GM13977 (cell line): ENCODE results near the gene MTHFD1L.
A peak's percentile ranks its signal among the peaks of the same experiment; 100 is the strongest.

Experiments used
- DNase-seq: peaks from one replicate; pipeline ENCODE4 v3.0.0; 2012; ENCODE audit warnings: low spot score
- in situ Hi-C: fragments of 300-500 bp; cut with MboI; formaldehyde crosslinking; loops from one replicate; pipeline ENCODE4 v1.12.0; 2022; ENCODE audit warnings: low sequenced_read_pairs, low pct_unique_long_range_greater_than_20kb, mixed read lengths, inconsistent platforms; ENCODE audit not compliant: unreplicated experiment
- TF ChIP-seq, protein P1 (sequence below): IDR thresholded peaks from 2 replicates; pipeline ENCODE4 v1.5.1; 2012; ENCODE audit warnings: mild to moderate bottlenecking, control low read depth; ENCODE audit not compliant: insufficient read depth; ENCODE audit errors: extremely low read depth, missing control alignments

MTHFD1L gene

GRCh38 chr6:150878347-150879213 is 13.1 kb downstream of the MTHFD1L start:
- DNase-seq, result no peak
- in situ Hi-C loops, result no loop called here
- TF ChIP-seq, protein P1, sequence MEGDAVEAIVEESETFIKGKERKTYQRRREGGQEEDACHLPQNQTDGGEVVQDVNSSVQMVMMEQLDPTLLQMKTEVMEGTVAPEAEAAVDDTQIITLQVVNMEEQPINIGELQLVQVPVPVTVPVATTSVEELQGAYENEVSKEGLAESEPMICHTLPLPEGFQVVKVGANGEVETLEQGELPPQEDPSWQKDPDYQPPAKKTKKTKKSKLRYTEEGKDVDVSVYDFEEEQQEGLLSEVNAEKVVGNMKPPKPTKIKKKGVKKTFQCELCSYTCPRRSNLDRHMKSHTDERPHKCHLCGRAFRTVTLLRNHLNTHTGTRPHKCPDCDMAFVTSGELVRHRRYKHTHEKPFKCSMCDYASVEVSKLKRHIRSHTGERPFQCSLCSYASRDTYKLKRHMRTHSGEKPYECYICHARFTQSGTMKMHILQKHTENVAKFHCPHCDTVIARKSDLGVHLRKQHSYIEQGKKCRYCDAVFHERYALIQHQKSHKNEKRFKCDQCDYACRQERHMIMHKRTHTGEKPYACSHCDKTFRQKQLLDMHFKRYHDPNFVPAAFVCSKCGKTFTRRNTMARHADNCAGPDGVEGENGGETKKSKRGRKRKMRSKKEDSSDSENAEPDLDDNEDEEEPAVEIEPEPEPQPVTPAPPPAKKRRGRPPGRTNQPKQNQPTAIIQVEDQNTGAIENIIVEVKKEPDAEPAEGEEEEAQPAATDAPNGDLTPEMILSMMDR, result no peak

GRCh38 chr6:150880336-150880735 is 14.8 kb downstream of the MTHFD1L start:
- TF ChIP-seq, protein P1, result no peak
- in situ Hi-C loops, result no loop called here
- no peak for DNase-seq

DNA sequence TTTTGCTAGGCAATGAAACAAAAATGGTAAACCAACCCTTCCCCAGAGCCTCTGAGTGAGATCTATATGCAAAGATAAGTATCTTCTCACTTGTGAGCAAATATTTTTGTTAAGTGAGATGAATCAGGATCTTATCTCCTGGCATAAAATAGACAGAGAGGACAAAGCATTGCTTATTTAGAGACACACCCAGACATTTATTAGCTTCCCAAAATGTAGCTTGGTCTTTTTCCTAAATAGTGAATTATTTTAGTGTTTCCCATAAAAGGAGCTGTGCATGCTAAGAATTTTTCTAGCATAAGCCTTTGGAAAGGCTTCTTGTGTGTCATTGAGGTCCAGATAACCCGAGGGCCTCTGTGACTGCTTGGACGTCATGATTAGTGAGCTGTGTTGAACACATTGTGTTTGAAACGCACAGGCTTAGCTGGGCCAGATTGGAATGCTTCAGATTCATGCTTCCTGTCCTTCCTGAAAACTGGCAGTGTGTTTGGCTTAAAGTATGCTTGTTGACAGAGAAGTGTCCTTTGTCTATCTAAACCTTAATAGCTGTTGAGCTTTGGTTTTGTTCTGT is 16.5 kb downstream of the MTHFD1L start:
- TF ChIP-seq, protein P1, result no peak
- no peak for DNase-seq
- in situ Hi-C loops, result no loop called here

GRCh38 chr6:150883521-150883920 is 18.0 kb downstream of the MTHFD1L start:
- TF ChIP-seq, protein P1, result no peak
- DNase-seq, result no peak
- in situ Hi-C loops, result no loop called here

GRCh38 chr6:150886155-150886554 is 20.7 kb downstream of the MTHFD1L start:
- DNase-seq, result no peak
- TF ChIP-seq, protein P1, result no peak
- in situ Hi-C loops, result no loop called here

DNA sequence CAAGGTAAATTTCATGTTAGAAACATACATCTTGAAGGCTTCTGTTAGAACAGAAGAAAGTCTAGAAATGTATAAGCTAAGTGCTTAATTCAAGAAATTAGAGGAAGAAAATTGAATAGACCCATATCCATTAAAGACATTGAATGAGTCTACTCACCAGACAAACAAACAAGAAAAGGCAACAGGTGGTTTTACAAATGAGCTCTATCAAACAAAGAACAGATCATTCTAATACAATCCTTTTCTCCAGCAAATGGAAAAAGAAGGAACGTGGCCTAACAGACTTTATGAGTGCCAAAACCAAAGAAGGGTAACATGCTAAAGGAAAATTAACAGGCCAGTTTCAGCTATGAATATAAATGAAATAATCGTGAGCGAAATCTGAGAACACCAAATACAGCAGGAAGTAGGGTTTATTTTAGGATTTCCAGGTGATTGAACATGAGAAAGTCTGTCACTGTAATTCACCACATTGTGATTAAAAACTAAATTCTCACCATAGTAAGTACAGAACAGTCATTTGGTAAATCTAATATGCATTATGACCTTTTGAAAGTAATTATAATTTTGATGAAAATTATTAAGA is 22.6 kb downstream of the MTHFD1L start:
- in situ Hi-C loops, result no loop called here
- TF ChIP-seq, protein P1, result no peak
- peak; percentile 33 for DNase-seq
